NCI-H2171 (cell line): ENCODE results near the gene CDYL.

Experiments used
- DNase-seq: peaks from one replicate; lab custom pipeline; 2025; lab: John Stamatoyannopoulos, UW

Gene CDYL

DNA sequence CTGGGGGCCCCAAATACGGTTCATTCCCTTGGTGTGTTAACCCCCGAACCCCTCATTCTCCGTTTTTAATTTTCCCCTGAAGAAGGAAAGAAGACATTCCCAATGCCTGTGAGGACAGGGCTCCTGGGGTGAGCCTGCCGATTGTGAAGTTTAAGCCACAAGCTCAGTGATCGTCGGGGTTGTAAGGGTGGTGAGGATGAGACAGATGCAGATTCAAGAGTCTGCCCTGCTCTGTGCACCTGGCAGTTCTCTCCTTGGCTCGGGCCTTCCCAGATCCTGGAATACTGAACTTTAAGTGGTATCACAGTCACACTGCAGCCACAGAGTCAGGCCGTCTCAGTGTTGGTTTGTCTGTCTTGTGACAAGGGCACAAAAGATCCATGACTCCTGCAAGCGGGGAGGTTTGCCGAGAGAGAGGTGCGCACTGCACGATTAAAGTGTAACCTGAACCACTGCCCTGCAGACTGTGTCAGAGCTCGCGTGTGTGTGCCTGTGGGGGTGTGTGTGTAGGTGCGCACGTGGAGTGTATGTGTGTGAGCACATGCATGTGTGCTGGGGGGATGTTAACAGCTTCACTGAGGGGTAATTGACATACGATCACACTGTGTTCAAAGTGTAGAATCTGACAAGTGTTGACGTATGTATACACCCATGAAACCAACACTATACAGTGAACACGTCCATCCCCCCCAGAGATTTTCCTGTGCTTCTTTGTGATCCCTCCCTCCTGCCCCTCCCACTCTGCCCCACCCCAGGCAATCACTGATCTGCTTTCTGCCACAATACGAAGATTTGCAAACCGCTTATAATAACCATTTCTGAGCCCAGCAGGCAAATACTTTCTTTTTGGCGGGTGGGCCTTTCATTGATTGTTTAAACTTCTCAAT, 188.7 kb downstream of the CDYL start:
- DNase-seq, result no peak

- no peak for DNase-seq
Measured at GRCh38 chr6:4965562-4966389, 189.6 kb downstream of the CDYL start.

DNA sequence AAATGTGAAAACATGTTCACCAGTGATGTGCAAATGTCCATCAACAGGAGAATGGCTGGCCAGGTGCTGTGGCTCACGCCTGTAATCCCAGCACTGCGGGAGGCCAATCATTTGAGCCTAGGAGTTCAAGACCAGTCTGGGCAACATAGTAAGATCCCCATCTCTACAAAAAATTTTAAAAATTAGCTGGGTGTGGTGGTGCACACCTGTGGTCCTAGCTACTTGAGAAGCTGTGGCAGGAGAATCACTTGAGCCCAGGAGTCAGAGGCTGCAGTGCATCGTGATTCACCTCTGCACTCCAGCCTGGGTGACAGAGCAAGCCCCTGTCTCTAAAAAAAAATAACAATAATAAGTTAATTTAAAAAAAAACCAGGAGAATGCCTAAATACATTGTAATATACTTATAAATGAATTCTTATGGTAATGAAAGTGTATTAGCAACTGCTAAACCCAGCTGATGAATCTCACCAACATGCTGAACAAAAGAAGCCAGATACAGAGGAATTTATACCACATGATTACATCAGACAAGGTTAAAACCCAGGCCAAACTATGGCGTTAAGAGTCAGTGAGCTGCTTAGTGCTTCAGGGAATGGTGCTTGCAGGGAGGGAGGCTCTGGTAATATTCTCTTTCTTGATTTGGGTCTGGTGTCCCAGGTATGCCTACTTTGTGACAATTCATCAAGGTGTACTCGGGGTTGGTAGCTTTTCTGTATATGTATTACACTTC, 191.3 kb downstream of the CDYL start:
- DNase-seq, result no peak

GRCh38 chr6:4969609-4970285, 193.5 kb downstream of the CDYL start:
- no peak for DNase-seq

DNA sequence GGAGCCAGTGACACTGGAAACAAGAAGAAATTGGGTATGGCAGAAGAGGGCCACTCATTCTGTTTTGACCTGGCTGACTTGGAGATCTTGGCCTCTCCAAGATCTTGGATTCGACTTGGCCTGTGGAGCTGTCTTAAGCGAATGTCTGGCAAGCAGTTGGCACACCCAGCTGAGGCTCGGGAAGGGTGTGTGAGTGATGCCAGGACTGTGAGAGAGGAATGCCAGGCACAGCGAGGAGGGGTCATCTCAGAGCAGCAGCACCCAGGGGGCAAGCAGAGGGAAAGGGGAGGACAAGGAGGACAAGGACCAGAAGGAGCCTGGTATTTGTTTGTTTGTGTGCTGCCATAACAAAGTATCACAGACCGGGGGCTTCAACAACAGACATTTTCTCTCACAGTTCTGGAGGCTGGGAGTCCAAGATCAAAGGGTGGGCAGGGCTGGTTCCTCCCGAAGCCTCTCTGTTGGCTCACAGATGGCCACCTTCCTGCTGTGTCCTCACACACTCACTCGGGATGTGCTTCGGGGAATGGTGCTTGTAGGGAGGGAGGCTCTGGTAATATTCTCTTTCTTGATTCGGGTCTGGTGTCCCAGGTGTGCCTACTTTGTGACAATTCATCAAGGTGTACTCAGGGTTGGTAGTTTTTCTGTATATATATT, 194.7 kb downstream of the CDYL start:
- no peak for DNase-seq

DNA sequence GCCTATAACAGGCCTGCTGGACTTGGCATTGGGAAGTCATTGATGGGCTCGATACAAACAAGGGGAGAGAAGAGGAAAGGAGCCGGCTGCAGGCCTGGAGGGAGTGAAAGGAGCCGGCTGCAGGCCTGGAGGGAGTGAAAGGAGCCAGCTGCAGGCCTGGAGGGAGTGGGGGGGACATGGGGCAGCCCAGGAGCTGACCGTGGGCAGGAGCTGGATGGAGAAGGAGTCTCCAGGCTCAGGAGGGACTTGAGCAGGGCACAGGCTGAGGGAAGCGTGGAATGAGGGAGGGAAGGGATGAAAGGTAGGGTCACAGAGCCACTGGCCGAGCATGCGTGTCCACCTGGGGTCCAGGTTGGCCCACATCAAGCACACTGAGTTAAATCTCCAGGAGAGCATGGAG, 195.6 kb downstream of the CDYL start:
- no peak for DNase-seq

DNA sequence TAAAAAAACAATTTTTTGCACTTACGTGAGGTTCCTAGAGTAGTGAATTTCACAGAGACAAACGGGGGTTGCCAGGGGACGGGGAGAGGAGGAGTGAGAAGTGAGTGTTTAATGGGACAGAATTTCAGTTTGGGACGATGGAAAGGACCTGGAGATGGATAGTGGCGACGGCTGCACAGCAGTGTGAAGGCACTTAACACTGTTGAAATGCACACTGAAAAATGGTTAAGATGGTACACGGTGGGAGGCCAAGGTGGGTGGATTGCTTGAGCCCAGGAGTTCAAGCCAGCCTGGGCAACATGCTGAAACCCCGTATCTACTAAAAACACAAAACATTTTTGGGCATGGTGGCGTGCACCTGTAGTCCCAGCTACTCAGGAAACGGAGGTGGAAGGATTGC, 196.2 kb downstream of the CDYL start:
- DNase-seq, result no peak

GRCh38 chr6:4973415-4973814, 197.2 kb downstream of the CDYL start:
- DNase-seq, result no peak

GRCh38 chr6:4973982-4974745, 198.0 kb downstream of the CDYL start:
- no peak for DNase-seq

- no peak for DNase-seq
Measured at GRCh38 chr6:4974962-4975361, 198.8 kb downstream of the CDYL start.

- DNase-seq, result no peak
Measured at GRCh38 chr6:4975506-4975905, 199.3 kb downstream of the CDYL start.

DNA sequence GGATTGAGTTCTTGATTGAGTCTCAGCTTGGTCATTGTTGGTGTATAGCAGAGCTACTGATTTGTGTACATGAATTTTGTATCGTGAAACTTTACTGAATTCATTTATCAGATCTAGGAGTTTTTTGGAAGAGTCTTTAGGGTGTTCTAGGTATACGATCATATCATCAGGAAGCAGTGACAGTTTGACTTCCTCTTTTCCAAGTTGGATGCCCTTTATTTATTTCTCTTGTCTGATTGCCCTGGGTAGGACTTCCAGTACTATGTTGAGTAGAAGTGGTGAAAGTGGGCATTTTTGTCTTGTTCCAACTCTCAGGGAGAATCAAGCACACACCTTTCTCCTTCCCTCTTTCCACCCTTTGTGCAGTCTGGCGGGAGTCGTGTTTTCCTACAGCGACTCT, 201.3 kb downstream of the CDYL start:
- DNase-seq, result no peak

DNA sequence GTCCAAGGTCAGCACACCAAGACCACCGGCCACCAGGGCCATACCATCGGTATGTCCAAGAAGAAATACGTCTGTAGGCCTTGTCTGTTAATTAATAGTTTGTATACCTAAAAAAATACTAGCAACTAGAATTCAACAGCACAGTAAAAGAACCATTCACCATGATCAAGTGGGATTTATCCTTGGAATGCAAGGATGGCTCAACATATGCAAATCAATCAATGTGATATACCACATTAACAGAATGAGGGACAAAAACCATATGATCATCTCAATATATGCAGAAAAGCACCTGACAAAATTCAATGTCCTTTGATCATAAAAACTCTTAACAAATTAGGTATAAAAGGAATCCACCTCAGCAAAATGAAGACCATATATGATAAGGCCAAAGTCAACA, 203.2 kb downstream of the CDYL start:
- DNase-seq, result no peak

- no peak for DNase-seq
Measured at GRCh38 chr6:4981761-4982160, 205.6 kb downstream of the CDYL start.

DNA sequence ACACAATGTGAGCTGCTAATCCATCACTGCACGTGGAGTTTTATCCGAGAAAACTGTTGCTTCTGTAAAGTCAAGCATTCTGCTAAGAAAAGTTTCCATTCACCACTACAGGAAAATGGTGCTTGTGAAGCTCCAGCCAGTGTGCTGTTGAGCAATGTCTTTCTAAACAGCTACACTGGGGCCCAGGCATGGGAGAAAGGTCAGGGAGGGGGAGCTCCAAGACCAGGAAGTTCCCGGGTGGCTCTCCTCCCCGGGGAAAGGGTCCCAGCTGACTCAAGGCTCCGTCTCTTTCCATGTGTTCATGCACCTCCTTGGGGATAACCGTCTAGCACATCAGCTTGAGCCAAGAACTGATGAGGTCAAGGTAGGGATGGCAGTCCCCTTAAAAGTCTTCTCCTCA, 207.1 kb downstream of the CDYL start:
- DNase-seq, result no peak

GRCh38 chr6:4986999-4987398, 210.8 kb downstream of the CDYL start:
- no peak for DNase-seq

DNA sequence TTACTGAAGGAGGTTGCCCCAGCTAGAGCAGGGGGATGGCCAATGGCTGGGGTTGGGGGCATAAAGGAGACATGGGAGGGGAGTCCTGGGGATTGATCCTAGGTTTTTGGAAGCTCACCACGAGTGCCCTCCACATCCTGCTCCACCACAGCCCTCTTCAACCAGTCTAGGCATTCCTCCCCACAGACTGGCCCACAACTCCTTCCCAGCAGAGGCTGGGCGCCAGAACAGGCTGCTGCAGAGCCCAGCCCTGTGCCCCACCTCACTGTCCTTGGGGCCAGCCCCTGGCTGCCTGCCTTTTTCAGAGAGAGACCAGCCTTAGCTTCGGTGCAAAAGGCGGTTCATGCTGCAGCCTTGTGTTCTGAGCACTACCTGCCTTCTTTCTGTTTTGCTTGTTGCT, 211.2 kb downstream of the CDYL start:
- no peak for DNase-seq

DNA sequence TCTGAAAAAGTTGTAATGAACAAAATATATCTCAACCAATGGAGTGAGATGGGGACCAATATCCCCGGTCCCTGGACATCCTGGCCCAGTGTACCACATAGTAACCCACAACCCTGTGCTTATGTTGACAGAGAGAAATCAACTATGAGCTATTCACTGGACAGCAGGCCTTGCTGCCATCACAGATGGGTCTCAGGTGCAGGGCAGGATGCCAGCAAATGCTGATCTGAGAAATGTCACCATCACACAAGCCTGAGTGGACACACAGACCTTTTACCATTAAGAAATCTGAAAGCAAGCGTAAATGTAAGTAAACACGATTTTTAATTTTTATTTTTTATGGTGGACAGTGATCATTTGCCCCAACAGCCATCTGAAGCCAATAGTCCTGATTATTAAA, 218.5 kb downstream of the CDYL start:
- DNase-seq, result no peak

DNA sequence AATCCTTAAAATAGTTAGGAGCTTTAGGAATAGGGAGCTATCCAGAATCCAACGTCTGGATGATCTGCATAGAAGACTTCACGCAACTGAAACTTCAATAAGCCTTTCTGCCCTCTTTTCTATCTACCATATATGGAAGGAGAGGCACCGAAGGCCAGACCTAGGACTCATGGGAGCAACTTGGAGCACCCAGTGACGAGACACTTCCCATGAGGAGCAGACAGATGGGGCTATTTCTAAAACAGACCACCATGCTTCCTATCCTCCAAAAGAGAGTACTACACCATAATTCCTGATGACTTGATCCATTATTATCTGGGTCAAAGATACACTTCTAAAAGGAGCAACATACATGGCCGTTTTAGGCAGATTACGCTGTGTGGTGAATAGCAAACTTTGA, 221.7 kb downstream of the CDYL start:
- no peak for DNase-seq

- DNase-seq, result no peak
Measured at GRCh38 chr6:4999586-4999985, 223.4 kb downstream of the CDYL start.
